Measurements from ENCODE around the gene OXSR1.

Gene OXSR1

GRCh38 chr3:38119248-38119544 is 46.1 kb upstream of the OXSR1 start:
- TF ChIP-seq CTCF (IDR thresholded peaks at IDR 0.05; ENCODE audit: extremely low read depth, missing control alignments) = no peak

GRCh38 chr3:38119821-38120692 is 45.3 kb upstream of the OXSR1 start:
- no peak for TF ChIP-seq CTCF (IDR thresholded peaks at IDR 0.05; ENCODE audit: extremely low read depth, missing control alignments)

More at GRCh38 chr3:38119248-38119544, 46.1 kb upstream of the OXSR1 start:
- no peak for DNase-seq (ENCODE audit: low spot score)

GRCh38 chr3:38120693-38121450 is 44.5 kb upstream of the OXSR1 start:
- no peak for DNase-seq (ENCODE audit: low spot score)
- no peak for TF ChIP-seq CTCF (IDR thresholded peaks at IDR 0.05; ENCODE audit: extremely low read depth, missing control alignments)

More at GRCh38 chr3:38119821-38120692, 45.3 kb upstream of the OXSR1 start:
- DNase-seq (ENCODE audit: low spot score) = no peak

- TF ChIP-seq CTCF (IDR thresholded peaks at IDR 0.05; ENCODE audit: extremely low read depth, missing control alignments) = no peak
- DNase-seq (ENCODE audit: low spot score) = no peak
These were observed 43.9 kb upstream of the OXSR1 start for GRCh38 chr3:38121451-38121831.

GRCh38 chr3:38121832-38122461 is 43.4 kb upstream of the OXSR1 start:
- no peak for TF ChIP-seq CTCF (IDR thresholded peaks at IDR 0.05; ENCODE audit: extremely low read depth, missing control alignments)
- DNase-seq (ENCODE audit: low spot score) = no peak

- TF ChIP-seq CTCF (IDR thresholded peaks at IDR 0.05; ENCODE audit: extremely low read depth, missing control alignments) = no peak
- no peak for DNase-seq (ENCODE audit: low spot score)
These were observed 42.5 kb upstream of the OXSR1 start for GRCh38 chr3:38122712-38123290.
